GM19468 (cell line): Measurements from ENCODE around the gene ZBTB34.
A peak's percentile ranks its signal among the peaks of the same experiment; 100 is the strongest.

Source experiments
- ATAC-seq: cut with Tn5 transposase; IDR thresholded peaks from one replicate; pipeline ENCODE4 v1.9.1; 2021; ENCODE audit warnings: mild to moderate bottlenecking, moderate library complexity, moderate number of reproducible peaks; ENCODE audit not compliant: unreplicated experiment; ENCODE audit errors: extremely low read depth

The ZBTB34 gene

GRCh38 chr9:126875756-126876510 lies 15.5 kb downstream of the ZBTB34 start:
- no peak for ATAC-seq

- ATAC-seq, result no peak
Observed at GRCh38 chr9:126876531-126876930, 16.1 kb downstream of the ZBTB34 start.

GRCh38 chr9:126877418-126877817 lies 17.0 kb downstream of the ZBTB34 start:
- no peak for ATAC-seq

GRCh38 chr9:126879288-126879687 lies 18.8 kb downstream of the ZBTB34 start:
- no peak for ATAC-seq

GRCh38 chr9:126880226-126880946 lies 19.9 kb downstream of the ZBTB34 start:
- no peak for ATAC-seq

DNA sequence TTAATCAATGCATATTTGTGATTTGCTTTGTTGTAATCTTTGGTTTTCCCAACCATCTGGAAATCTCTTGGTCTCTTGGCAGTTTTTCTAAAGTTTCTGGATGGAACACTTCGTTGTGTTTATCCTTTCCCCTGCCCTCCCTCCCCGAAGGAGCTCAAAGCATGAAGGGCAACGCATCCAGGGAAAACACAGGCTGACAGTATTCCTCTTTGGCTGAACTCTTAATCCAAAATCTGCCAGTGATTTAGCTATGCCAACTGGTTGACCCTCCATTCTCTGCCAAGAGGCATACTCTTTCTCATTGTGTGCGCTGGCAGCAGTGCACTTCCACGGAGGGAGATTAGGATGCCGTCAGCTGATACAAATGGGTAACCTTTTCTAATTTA lies 20.5 kb downstream of the ZBTB34 start:
- ATAC-seq, result no peak

DNA sequence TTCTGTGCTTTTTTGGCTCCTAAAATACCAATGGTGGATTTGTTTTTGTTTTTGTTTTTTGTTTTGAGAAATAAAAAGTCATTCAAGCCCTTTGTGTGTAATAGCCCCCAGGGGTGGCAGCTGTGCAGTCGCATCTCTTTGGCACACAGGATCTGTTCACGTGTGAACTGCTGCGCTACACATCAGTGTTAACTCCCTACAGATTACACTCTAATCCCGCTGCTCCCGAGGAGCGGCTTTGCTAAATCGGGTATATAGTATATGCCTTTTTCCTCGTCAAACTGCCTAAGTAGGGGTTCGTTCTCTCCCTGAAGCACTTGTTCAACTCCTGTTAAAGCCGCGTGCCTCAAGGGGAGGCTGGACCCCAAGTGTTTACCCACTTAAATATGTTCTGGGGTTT lies 22.3 kb downstream of the ZBTB34 start:
- no peak for ATAC-seq

- no peak for ATAC-seq
Observed at GRCh38 chr9:126883636-126884035, 23.2 kb downstream of the ZBTB34 start.

GRCh38 chr9:126885131-126885641 lies 24.7 kb downstream of the ZBTB34 start:
- no peak for ATAC-seq

DNA sequence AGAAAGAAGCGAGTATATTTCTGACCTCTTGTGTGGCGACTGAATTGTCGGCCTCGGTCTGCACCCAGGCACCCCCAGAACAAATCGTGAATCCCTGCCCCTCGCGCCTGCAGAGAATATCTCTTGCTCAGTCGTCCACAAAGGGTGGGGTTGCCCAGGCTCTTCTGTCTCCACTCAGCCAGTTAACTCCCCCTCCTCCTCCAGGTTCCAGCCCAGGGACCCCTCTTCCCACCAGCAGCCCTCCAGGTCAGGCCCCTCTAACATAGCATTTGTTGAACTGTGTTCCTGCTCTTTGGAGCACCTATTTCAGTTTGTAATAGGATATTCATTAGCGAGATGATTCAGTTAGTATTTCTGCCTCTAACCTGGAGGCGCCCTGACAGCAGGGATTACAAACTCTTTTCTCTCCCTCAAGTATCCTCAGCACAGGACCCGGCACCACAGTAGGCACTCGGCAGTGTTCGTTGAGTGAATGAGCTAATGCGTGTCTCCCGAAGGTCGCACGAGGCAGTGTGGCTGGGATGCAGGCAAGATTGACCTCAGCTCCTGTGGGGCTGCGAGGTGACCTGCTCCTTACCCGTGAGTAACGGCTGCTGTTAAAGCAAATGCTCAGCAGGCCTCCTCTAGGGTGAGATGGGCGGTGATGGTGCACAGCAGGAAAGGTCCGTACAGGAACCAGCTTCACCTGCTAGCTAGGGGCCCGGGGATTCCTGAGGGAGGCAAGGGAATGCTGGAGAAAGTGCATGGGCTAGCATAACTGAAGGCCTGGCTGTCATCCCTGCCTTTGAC lies 25.8 kb downstream of the ZBTB34 start:
- no peak for ATAC-seq

DNA sequence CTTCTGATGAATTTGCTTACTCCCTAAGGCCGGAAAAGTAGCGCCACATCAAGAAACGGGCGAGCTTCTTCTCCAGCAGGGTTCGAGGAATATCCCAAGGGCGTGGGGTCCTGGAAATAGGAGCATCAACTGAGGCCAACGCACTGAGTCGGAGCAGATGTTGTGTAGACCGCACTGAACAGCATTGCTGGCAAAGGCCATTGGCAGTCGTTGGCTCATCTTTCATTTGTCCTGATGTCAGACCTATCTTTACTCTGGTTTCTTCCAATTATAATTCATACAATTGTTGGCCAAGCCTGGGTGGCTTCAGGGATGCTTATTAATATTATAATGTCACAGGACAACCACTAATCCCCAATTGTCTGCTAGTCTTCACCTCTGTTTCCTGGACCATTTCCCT lies 26.5 kb downstream of the ZBTB34 start:
- no peak for ATAC-seq

GRCh38 chr9:126891676-126892075 lies 31.2 kb downstream of the ZBTB34 start:
- no peak for ATAC-seq

DNA sequence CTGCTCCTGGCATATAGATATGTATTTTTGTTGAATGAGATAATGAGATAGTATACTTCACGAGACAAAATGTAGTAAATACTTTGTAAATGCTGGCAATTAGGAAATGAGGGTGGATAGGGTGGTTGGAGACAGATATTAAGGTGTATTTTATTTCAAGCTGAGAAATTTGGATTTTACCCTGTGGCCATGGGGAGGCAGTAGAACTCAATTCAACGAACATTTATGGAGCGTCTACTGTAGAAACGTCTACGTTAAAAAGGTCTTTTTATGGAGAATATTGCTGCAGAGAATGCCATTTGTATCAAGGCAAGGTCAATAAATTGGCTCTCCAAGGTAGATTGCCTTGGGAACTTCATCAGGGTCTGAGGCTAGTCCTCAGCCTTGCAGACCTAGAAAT lies 32.6 kb downstream of the ZBTB34 start:
- no peak for ATAC-seq

- no peak for ATAC-seq
Observed at GRCh38 chr9:126894052-126894603, 33.7 kb downstream of the ZBTB34 start.

DNA sequence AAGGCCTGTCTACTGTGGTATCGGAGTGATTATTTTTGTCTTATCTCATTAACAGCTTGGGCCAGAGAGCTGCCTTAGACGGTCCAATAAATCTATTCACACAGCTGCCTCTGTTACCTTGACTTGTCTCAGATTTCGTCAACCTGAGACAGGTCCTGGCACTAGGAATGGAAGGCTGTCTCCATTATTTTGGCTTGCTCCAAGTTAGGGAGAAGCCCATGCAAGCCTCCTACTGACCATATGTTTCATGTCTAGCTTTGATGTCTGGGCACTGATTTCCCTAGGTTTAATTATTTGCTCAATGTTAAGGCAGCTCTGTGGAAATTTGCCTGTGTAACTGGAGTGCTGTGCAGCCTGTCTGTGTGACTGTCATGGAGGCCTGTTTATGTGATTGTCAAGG lies 41.8 kb downstream of the ZBTB34 start:
- ATAC-seq, result no peak

DNA sequence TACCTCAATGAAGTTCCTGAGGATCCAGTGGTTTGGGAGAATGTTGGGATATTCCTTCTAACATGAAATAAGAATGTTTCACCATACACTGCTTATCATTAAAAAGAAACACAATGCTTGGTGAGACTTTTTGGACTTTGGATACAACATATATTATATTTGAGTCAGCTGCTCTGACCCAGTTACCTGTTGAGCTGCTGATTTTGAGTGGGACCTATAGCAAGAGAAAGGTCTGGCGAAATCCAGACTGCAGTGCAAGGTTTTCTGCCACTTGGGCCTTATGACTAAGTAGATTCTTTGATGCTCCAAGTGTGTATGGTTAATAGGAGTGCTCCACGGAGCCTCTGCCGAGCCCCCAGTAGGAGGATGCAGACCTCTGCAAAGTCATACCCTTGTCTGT lies 44.1 kb downstream of the ZBTB34 start:
- ATAC-seq, result no peak

- no peak for ATAC-seq
Observed at GRCh38 chr9:126906091-126906490, 45.7 kb downstream of the ZBTB34 start.

- ATAC-seq, result no peak
Observed at GRCh38 chr9:126907058-126907457, 46.6 kb downstream of the ZBTB34 start.

GRCh38 chr9:126914458-126915280 lies 54.2 kb downstream of the ZBTB34 start, which contains the start of gene RALGPS1:
RALGPS1 (plus strand) TSS chr9:126914782; CDS start chr9:126962290, 47,508 bp downstream.
- peak; percentile 92 for ATAC-seq
